HepG2 (cell line): ENCODE data around the gene CD300LG. TPM values are rescaled to one million over a fixed set of nuclear protein-coding genes. Genes with fewer than 3 reads are reported as not detected.
A peak's percentile ranks its signal among the peaks of the same experiment; 100 is the strongest.

Source experiments
- CENPX ChIP-seq: sonication (generic); formaldehyde crosslinking; IDR thresholded peaks from 2 replicates; pipeline ENCODE4 v1.9.0; 2021; ENCODE audit warnings: mild to moderate bottlenecking, missing genetic modification reagents, moderate library complexity
- DNMT3B ChIP-seq: conservative IDR thresholded peaks from 2 replicates; pipeline ENCODE4 v1.6.1; 2016; ENCODE audit warnings: missing biosample characterization, control low read depth
- ETV5 ChIP-seq: IDR thresholded peaks from 2 replicates; pipeline ENCODE4 v1.6.1; 2018; ENCODE audit warnings: missing biosample characterization, missing genetic modification reagents, inconsistent platforms, borderline replicate concordance
- FOXO1 ChIP-seq: sonication (generic); formaldehyde crosslinking; IDR thresholded peaks from 2 replicates; pipeline ENCODE4 v1.4.0; 2020; ENCODE audit warnings: missing genetic modification reagents
- KAT2B ChIP-seq: fragments of 150-350 bp; IDR thresholded peaks from 2 replicates; pipeline ENCODE4 v1.6.1; 2014; ENCODE audit warnings: low read depth, low read length, borderline replicate concordance
- MAFG ChIP-seq: sonication (generic); formaldehyde crosslinking; IDR thresholded peaks from 2 replicates; pipeline ENCODE4 v1.5.1; 2020; ENCODE audit warnings: mild to moderate bottlenecking, missing genetic modification reagents
- MTF1 ChIP-seq: sonication (generic); formaldehyde crosslinking; IDR thresholded peaks from 2 replicates; pipeline ENCODE4 v1.5.0; 2020; ENCODE audit warnings: missing genetic modification reagents
- NFE2 ChIP-seq: sonication (generic); formaldehyde crosslinking; IDR thresholded peaks from 2 replicates; pipeline ENCODE4 v1.4.0; 2020; ENCODE audit warnings: missing genetic modification reagents
- NFE2L1 ChIP-seq: sonication (generic); formaldehyde crosslinking; IDR thresholded peaks from 2 replicates; pipeline ENCODE4 v1.4.0; 2020; ENCODE audit warnings: missing genetic modification reagents, mild to moderate bottlenecking, borderline replicate concordance
- NFIC ChIP-seq: IDR thresholded peaks from 2 replicates; pipeline ENCODE4 v1.6.1; 2012; ENCODE audit warnings: mild to moderate bottlenecking, low read length, inconsistent platforms
- NPAS2 ChIP-seq: sonication (generic); formaldehyde crosslinking; IDR thresholded peaks from 2 replicates; pipeline ENCODE4 v1.8.0; 2022; ENCODE audit warnings: mild to moderate bottlenecking, missing genetic modification reagents, borderline replicate concordance
- PLRG1 ChIP-seq: fragments of 450-650 bp; conservative IDR thresholded peaks from 2 replicates; pipeline ENCODE4 v1.6.1; 2016
- POLR2AphosphoS2 ChIP-seq: IDR thresholded peaks from 2 replicates; pipeline ENCODE4 v1.6.1; 2011; ENCODE audit warnings: low read depth, low read length, improper control_type of control experiment
- RARG ChIP-seq: sonication (generic); formaldehyde crosslinking; IDR thresholded peaks from 2 replicates; pipeline ENCODE4 v1.4.0; 2020; ENCODE audit warnings: low read depth, mild to moderate bottlenecking, missing genetic modification reagents
- SAP130 ChIP-seq: IDR thresholded peaks from 2 replicates; pipeline ENCODE4 v1.6.1; 2016; ENCODE audit warnings: low read depth
- SIX4 ChIP-seq: sonication (generic); formaldehyde crosslinking; IDR thresholded peaks from 2 replicates; pipeline ENCODE4 v1.4.0; 2020; ENCODE audit warnings: missing genetic modification reagents
- SMC3 ChIP-seq: IDR thresholded peaks from 2 replicates; pipeline ENCODE4 v1.6.1; 2011; ENCODE audit warnings: low read length, improper control_type of control experiment
- ZFX ChIP-seq: sonication (generic); formaldehyde crosslinking; IDR thresholded peaks from 2 replicates; pipeline ENCODE4 v1.4.0; 2020; ENCODE audit warnings: mild to moderate bottlenecking, low read depth, missing genetic modification reagents, moderate library complexity
- ZNF121 ChIP-seq: sonication (generic); formaldehyde crosslinking; IDR thresholded peaks from 2 replicates; pipeline ENCODE4 v1.5.0; 2020; ENCODE audit warnings: mild to moderate bottlenecking, missing genetic modification reagents
- ZNF263 ChIP-seq: sonication (generic); formaldehyde crosslinking; IDR thresholded peaks from 2 replicates; pipeline ENCODE4 v1.4.0; 2020; ENCODE audit warnings: missing genetic modification reagents
- ZNF572 ChIP-seq: sonication (generic); formaldehyde crosslinking; IDR thresholded peaks from 2 replicates; pipeline ENCODE4 v1.5.1; 2020; ENCODE audit warnings: mild to moderate bottlenecking, missing genetic modification reagents
- ZNF629 ChIP-seq: sonication (generic); formaldehyde crosslinking; conservative IDR thresholded peaks from 2 replicates; pipeline ENCODE4 v1.5.0; 2020; ENCODE audit warnings: missing genetic modification reagents
- ZNF674 ChIP-seq: sonication (generic); formaldehyde crosslinking; IDR thresholded peaks from 2 replicates; pipeline ENCODE4 v1.5.0; 2020; ENCODE audit warnings: low read depth, mild to moderate bottlenecking, missing genetic modification reagents
- ZNF678 ChIP-seq: sonication (generic); formaldehyde crosslinking; IDR thresholded peaks from 2 replicates; pipeline ENCODE4 v1.4.0; 2020; ENCODE audit warnings: mild to moderate bottlenecking, missing genetic modification reagents
- ZNF737 ChIP-seq: sonication (generic); formaldehyde crosslinking; IDR thresholded peaks from 2 replicates; pipeline ENCODE4 v1.5.0; 2020; ENCODE audit warnings: missing genetic modification reagents, mild to moderate bottlenecking, borderline replicate concordance
- polyA plus RNA-seq, 8 experiments: library from polyadenylated mRNA; depleted of rRNA in 3 of 8; stranded (reverse) in 7 of 8; unstranded in 1 of 8; fragments of >200 nt; fragmentation: Illumina TruSeq in 4 of 8; extraction: Trizol in 4 of 8; gene quantifications; 2 replicates each; pipeline versions ENCODE4 v1.2.1 to v1.2.3, GENCODE V29; 2011 to 2016; ENCODE audit warnings: low read depth in 4 of 8, missing spikeins in 1 of 8, mixed read lengths in 1 of 8; ENCODE audit not compliant: insufficient read depth in 1 of 8
- total RNA-seq, 5 experiments: library from RNA; depleted of rRNA; stranded (reverse); fragments of >200 nt; fragmentation: Illumina TruSeq; extraction: Trizol; gene quantifications; 2 replicates each; pipeline ENCODE4 v1.2.3, GENCODE V29; 2016; ENCODE audit warnings: low read depth in 1 of 5
- TF ChIP-seq, protein P1 (sequence below): sonication (generic); formaldehyde crosslinking; IDR thresholded peaks from 2 replicates; pipeline ENCODE4 v1.5.1; 2020; ENCODE audit warnings: mild to moderate bottlenecking, missing genetic modification reagents, borderline replicate concordance

The CD300LG gene
- total and polyA plus RNA-seq, 2 of the 13 experiments (the other 11 are each of a cell fraction or from before 2014, with no cell fraction given): not detected

- TF ChIP-seq, protein P1, sequence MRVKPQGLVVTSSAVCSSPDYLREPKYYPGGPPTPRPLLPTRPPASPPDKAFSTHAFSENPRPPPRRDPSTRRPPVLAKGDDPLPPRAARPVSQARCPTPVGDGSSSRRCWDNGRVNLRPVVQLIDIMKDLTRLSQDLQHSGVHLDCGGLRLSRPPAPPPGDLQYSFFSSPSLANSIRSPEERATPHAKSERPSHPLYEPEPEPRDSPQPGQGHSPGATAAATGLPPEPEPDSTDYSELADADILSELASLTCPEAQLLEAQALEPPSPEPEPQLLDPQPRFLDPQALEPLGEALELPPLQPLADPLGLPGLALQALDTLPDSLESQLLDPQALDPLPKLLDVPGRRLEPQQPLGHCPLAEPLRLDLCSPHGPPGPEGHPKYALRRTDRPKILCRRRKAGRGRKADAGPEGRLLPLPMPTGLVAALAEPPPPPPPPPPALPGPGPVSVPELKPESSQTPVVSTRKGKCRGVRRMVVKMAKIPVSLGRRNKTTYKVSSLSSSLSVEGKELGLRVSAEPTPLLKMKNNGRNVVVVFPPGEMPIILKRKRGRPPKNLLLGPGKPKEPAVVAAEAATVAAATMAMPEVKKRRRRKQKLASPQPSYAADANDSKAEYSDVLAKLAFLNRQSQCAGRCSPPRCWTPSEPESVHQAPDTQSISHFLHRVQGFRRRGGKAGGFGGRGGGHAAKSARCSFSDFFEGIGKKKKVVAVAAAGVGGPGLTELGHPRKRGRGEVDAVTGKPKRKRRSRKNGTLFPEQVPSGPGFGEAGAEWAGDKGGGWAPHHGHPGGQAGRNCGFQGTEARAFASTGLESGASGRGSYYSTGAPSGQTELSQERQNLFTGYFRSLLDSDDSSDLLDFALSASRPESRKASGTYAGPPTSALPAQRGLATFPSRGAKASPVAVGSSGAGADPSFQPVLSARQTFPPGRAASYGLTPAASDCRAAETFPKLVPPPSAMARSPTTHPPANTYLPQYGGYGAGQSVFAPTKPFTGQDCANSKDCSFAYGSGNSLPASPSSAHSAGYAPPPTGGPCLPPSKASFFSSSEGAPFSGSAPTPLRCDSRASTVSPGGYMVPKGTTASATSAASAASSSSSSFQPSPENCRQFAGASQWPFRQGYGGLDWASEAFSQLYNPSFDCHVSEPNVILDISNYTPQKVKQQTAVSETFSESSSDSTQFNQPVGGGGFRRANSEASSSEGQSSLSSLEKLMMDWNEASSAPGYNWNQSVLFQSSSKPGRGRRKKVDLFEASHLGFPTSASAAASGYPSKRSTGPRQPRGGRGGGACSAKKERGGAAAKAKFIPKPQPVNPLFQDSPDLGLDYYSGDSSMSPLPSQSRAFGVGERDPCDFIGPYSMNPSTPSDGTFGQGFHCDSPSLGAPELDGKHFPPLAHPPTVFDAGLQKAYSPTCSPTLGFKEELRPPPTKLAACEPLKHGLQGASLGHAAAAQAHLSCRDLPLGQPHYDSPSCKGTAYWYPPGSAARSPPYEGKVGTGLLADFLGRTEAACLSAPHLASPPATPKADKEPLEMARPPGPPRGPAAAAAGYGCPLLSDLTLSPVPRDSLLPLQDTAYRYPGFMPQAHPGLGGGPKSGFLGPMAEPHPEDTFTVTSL (CRISPR knock-in tag): peak; percentile 94
- TF ChIP-seq NPAS2 (CRISPR knock-in tag) (no peak), NFE2L1 (CRISPR knock-in tag) (no peak), NFIC (peak; percentile 87), DNMT3B (CRISPR knock-in tag) (no peak), ZNF263 (CRISPR knock-in tag) (no peak), POLR2AphosphoS2 (no peak), ZNF629 (peak; percentile 54; the same call in 1 of the 2 replicates), MAFG (CRISPR knock-in tag) (no peak), ZNF678 (no peak), PLRG1 (no peak), ZNF737 (CRISPR knock-in tag) (no peak), NFE2 (CRISPR knock-in tag) (peak; percentile 76; the same call in 1 of the 2 replicates), SIX4 (CRISPR knock-in tag) (peak; percentile 58; the same call in 1 of the 2 replicates), FOXO1 (peak; percentile 71; the same call in 1 of the 2 replicates), ZNF121 (CRISPR knock-in tag) (no peak), ZFX (no peak; the same call in 1 of the 2 replicates), ETV5 (CRISPR knock-in tag) (peak; percentile 95), ZNF674 (CRISPR knock-in tag) (no peak), CENPX (CRISPR knock-in tag) (no peak), KAT2B (no peak), SMC3 (no peak), RARG (CRISPR knock-in tag) (no peak), SAP130 (CRISPR knock-in tag) (peak; percentile 71), MTF1 (CRISPR knock-in tag) (no peak), ZNF572 (no peak)
Measured at GRCh38 chr17:43801844-43802243, 45.1 kb upstream of the CD300LG start (continued).
